Measurements from ENCODE around the gene ARHGAP42. TPM values are rescaled to one million over a fixed set of nuclear protein-coding genes. Genes with fewer than 3 reads are reported as not detected.

The ARHGAP42 gene
- total RNA-seq, 1 donor from 2014 or later, result 25.3 TPM

DNA sequence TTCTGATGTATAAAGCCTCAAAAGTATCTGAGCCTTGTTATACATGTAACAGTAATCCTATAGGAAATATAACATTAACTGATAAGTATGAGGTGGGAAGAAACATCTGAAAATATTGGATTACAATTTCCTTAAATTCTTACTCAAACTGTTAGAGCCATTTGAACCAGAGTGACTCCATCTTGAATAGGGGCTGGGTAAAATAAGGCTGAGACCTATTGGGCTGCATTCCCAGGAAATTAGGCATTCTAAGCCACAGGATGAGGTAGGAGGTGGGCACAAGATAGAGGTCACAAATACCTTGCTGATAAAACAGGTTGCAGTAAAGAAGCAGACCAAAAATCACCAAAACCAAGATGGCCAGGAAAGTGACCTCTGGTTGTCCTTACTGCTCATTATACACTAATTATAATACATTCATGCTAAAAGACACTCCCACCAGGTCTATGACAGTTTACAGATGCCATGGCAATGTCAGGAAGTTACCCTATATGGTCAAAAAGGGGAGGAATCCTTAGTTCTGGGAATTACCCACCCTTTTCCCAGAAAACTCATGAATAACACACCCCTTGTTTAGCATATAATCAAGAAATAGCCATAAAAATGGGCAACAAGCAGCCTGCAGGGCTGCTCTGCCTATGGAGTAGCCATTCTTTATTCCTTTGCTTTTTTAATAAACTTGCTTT, 327.7 kb downstream of the ARHGAP42 start:
- H3K27ac Mint-ChIP-seq, result no peak overlapping the region
- H3K9me3 Mint-ChIP-seq (ENCODE audit: low read depth), result no peaks in the 10 kb centered on the region
- TF ChIP-seq, protein P1, sequence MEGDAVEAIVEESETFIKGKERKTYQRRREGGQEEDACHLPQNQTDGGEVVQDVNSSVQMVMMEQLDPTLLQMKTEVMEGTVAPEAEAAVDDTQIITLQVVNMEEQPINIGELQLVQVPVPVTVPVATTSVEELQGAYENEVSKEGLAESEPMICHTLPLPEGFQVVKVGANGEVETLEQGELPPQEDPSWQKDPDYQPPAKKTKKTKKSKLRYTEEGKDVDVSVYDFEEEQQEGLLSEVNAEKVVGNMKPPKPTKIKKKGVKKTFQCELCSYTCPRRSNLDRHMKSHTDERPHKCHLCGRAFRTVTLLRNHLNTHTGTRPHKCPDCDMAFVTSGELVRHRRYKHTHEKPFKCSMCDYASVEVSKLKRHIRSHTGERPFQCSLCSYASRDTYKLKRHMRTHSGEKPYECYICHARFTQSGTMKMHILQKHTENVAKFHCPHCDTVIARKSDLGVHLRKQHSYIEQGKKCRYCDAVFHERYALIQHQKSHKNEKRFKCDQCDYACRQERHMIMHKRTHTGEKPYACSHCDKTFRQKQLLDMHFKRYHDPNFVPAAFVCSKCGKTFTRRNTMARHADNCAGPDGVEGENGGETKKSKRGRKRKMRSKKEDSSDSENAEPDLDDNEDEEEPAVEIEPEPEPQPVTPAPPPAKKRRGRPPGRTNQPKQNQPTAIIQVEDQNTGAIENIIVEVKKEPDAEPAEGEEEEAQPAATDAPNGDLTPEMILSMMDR (IDR thresholded peaks at IDR 0.05; ENCODE audit: unreplicated experiment), result no peak
- peaks cover 6% of the 10 kb centered on the region for H3K4me1 Mint-ChIP-seq (ENCODE audit: low read depth)
- no peak for DNase-seq (ENCODE audit: low spot score, unreplicated experiment)
- no peak overlapping the region for H3K4me3 Mint-ChIP-seq (ENCODE audit: low read depth)
- peaks cover 4% of the 10 kb centered on the region for H3K27me3 Mint-ChIP-seq
- H3K36me3 Mint-ChIP-seq (ENCODE audit: insufficient read depth), result no peaks in the 10 kb centered on the region

DNA sequence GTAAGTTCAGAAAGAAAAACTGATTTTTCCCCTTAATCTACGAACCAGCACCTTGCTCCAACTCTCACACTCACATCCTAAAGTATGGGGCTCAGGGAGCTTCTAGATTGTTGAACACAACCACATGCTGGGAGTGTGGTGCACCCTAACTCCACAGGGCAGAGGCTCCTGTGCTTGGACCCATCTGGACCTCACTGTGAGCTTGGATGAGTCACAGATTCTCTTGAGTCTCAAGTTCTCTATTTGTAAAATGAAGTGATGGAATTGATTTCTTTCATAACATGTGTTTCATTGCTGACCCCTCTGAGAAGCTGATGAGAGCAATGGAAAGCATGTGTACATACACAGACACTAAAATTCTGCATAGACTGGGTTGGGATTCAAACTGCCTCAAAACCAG, 332.8 kb downstream of the ARHGAP42 start:
- TF ChIP-seq, protein P1 (IDR thresholded peaks at IDR 0.05; ENCODE audit: unreplicated experiment), result no peak
- Mint-ChIP-seq H3K36me3 (ENCODE audit: insufficient read depth) (no peaks in the 10 kb centered on the region), H3K4me3 (ENCODE audit: low read depth) (no peak overlapping the region), H3K9me3 (ENCODE audit: low read depth) (no peaks in the 10 kb centered on the region), H3K27me3 (peaks cover 4% of the 10 kb centered on the region), H3K4me1 (ENCODE audit: low read depth) (peaks cover 6% of the 10 kb centered on the region), H3K27ac (no peak overlapping the region)
- DNase-seq (ENCODE audit: low spot score, unreplicated experiment), result no peak

DNA sequence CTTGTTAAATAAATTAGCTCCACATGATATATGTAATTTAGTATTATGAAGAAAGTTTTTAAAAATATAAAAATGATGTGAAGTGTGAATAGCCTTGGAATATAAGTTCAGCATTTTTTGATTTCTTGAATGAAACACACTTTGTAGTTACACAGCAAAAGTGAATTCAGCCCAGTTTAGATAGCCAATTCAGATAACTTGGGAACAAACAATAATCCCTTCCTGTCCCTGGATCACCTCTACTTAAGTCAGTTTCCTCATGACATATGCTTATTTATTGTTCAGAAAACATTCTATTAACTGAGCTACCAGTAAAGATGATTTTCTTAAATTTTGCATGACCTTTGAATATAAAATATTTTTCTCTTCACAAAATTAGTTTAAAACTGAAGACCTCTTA, 335.2 kb downstream of the ARHGAP42 start:
- TF ChIP-seq, protein P1 (IDR thresholded peaks at IDR 0.05; ENCODE audit: unreplicated experiment), result no peak
- Mint-ChIP-seq H3K9me3 (ENCODE audit: low read depth) (no peaks in the 10 kb centered on the region), H3K27ac (no peak overlapping the region), H3K27me3 (no peaks in the 10 kb centered on the region), H3K4me1 (ENCODE audit: low read depth) (no peaks in the 10 kb centered on the region), H3K36me3 (ENCODE audit: insufficient read depth) (no peaks in the 10 kb centered on the region), H3K4me3 (ENCODE audit: low read depth) (no peak overlapping the region)
- DNase-seq (ENCODE audit: low spot score, unreplicated experiment), result no peak

DNA sequence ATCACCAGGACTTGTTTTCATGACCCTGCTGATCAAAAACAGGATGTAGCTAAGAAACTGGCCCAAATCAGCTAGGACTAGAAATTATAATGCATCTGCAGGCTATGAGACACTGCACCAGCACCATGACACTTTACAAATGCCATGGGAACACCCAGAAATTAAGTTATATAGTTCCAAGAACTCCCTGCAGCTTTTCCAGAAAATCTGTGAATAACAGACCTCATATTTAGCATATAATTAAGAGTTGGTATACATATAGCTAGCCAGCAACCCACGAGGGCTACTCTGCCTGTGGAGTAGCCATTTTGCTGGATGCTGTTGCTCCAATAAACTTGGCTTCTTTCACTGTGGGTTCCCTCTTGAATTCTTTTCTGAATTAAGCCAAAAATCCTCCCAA, 341.6 kb downstream of the ARHGAP42 start:
- no peaks in the 10 kb centered on the region for H3K36me3 Mint-ChIP-seq (ENCODE audit: insufficient read depth)
- no peaks in the 10 kb centered on the region for H3K9me3 Mint-ChIP-seq (ENCODE audit: low read depth)
- H3K4me1 Mint-ChIP-seq (ENCODE audit: low read depth), result no peaks in the 10 kb centered on the region

DNA sequence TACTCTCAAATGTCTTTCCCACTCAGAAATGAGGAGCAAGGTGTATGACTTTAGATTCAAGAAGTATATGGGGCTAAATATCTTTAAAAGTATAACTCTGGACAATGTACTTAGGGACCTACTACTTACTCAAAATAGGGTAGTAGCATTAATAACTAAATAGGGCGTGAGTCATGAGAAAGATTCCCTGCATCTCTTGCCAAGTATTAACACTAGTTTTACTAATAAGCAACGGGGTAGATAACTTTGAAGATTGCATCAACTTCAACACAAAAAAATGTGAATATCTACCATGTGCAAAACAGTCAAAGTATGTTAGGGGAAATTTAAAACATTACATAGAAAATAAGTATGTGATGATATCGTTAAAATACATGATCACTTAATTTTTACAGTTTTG, 342.9 kb downstream of the ARHGAP42 start:
- H3K9me3 Mint-ChIP-seq (ENCODE audit: low read depth), result no peaks in the 10 kb centered on the region
- no peak overlapping the region for H3K4me3 Mint-ChIP-seq (ENCODE audit: low read depth)
- no peak overlapping the region for H3K27ac Mint-ChIP-seq
- no peak for DNase-seq (ENCODE audit: low spot score, unreplicated experiment)
- no peaks in the 10 kb centered on the region for H3K36me3 Mint-ChIP-seq (ENCODE audit: insufficient read depth)
- TF ChIP-seq, protein P1 (IDR thresholded peaks at IDR 0.05; ENCODE audit: unreplicated experiment), result no peak
- H3K27me3 Mint-ChIP-seq, result no peaks in the 10 kb centered on the region
- peaks cover 4% of the 10 kb centered on the region for H3K4me1 Mint-ChIP-seq (ENCODE audit: low read depth)

More for the DNA sequence above, 341.6 kb downstream of the ARHGAP42 start:
- Mint-ChIP-seq H3K4me3 (ENCODE audit: low read depth) (no peak overlapping the region), H3K27me3 (no peaks in the 10 kb centered on the region), H3K27ac (no peak overlapping the region)
- no peak for DNase-seq (ENCODE audit: low spot score, unreplicated experiment)
- TF ChIP-seq, protein P1 (IDR thresholded peaks at IDR 0.05; ENCODE audit: unreplicated experiment), result no peak
